Duodenal mucosa (tissue), 2 donors: ENCODE measurements around the gene KCNN1.
"Not testable (repeated sequence)": the region's sequence is repeated elsewhere in the genome, so short reads cannot be mapped to it uniquely, and the experiment has no call there.

Experiments used
- H3K27ac ChIP-seq: one replicate; pipeline ENCODE4 v1.7.0; 2013; ENCODE audit warnings: low read depth, low read length
- H3K27me3 ChIP-seq, 2 donors: one replicate each; pipeline ENCODE4 v1.7.0; 2013; ENCODE audit warnings: low read length in 2 of 2, control low read depth in 1 of 2; ENCODE audit not compliant: insufficient read depth in 2 of 2, control insufficient read depth in 1 of 2
- H3K36me3 ChIP-seq, 2 donors: one replicate each; pipeline ENCODE4 v1.7.0; 2013; ENCODE audit warnings: low read length in 2 of 2, control low read depth in 1 of 2; ENCODE audit not compliant: insufficient read depth in 2 of 2, control insufficient read depth in 1 of 2
- H3K4me1 ChIP-seq, 2 donors: one replicate each; pipeline ENCODE4 v1.7.0; 2013; ENCODE audit warnings: low read length in 2 of 2, control low read depth in 1 of 2; ENCODE audit not compliant: insufficient read depth in 2 of 2, control insufficient read depth in 1 of 2
- H3K4me3 ChIP-seq, 2 donors: one replicate each; pipeline ENCODE4 v1.7.0; 2013; ENCODE audit warnings: low read length in 2 of 2, low read depth in 1 of 2
- H3K9ac ChIP-seq, 2 donors: one replicate each; pipeline ENCODE4 v1.7.0; 2013; ENCODE audit warnings: low read length in 2 of 2, low read depth in 1 of 2
- H3K9me3 ChIP-seq, 2 donors: one replicate each; pipeline ENCODE4 v1.7.0; 2013; ENCODE audit warnings: low read length in 2 of 2, control low read depth in 1 of 2; ENCODE audit not compliant: control insufficient read depth in 1 of 2

Gene KCNN1

DNA sequence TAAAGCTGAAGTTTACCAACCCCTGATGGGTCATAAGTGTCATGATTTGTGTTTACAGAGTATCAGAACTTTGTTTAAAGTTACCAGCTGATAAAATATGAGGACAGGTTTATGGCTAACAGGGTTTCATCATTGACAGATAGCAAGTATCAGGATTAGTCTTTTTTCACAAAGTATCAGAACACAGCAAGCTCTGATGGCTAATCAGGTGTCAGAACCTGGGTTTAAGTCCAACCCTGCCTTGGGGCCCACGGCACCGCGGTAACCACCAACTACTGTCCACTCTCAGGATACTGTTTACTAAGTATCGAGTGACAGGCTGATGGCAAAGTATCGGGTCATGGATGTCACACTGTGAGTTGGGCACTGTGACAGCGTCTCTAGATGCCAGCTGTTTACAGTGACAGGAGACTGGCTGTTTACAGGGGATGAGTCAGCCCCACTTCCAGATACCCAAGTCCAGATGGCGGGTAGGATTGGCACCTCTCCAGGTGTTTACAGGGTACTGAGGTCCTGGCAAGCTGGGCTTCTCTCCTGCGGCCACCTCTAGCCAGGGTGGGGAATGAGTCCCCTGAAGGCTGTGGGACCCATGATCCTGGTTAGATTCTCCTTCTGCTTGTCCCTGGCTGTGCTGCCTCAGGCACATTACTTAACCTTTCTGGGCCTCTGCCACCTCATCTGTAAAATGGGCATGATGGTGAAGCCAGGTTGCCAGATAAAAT is 62.9 kb downstream of the KCNN1 start:
- no peaks in the 10 kb centered on the region for H3K9me3 ChIP-seq
- no peak overlapping the region for H3K4me3 ChIP-seq
- peak overlapping the region in 1 of 2 donors; percentile 33 for H3K9ac ChIP-seq
- H3K4me1 ChIP-seq, result peaks cover 6 to 7% of the 10 kb centered on the region in 2 donors
- no peak overlapping the region for H3K27ac ChIP-seq
- H3K36me3 ChIP-seq, result no peaks in the 10 kb centered on the region
- H3K27me3 ChIP-seq, result no peaks in the 10 kb centered on the region

DNA sequence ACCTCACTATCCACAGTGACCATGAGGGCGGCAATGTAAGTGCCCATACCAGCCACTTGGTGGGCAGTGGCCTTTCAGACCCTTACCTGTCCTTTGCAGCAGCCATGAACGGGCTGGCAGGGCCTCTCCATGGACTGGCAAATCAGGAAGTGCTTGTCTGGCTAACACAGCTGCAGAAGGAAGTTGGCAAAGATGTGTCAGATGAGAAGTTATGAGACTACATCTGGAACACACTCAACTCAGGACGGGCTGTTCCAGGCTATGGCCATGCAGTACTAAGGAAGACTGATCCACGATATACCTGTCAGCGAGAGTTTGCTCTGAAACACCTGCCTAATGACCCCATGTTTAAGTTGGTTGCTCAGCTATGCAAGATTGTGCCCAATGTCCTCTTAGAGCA is 64.5 kb downstream of the KCNN1 start:
- H3K27ac ChIP-seq, H3K27me3 ChIP-seq, H3K36me3 ChIP-seq, H3K4me1 ChIP-seq, H3K9me3 ChIP-seq, H3K4me3 ChIP-seq, H3K9ac ChIP-seq: not testable (repeated sequence)

DNA sequence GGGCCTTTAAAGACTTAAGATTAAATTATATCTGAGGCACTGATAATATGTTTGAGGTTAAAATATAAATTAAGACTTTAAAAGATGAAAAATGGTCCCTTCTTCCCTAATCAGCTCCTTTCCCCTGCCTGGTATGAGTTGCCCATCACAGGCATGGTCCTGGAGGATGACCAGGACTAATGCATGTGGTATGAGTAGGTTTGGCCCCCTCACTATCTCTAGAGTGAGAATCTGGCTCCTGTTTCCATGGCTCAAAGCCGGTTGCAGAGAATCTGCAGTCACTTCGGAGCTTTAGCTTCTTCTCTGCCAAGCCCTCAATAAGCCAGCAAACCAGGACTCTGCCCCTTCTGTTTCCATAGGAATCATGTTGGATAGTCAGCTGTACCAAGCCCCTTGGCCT is 65.2 kb downstream of the KCNN1 start:
- not testable (repeated sequence) for H3K27ac ChIP-seq, H3K9me3 ChIP-seq, H3K27me3 ChIP-seq, H3K4me3 ChIP-seq, H3K4me1 ChIP-seq, H3K36me3 ChIP-seq, H3K9ac ChIP-seq

DNA sequence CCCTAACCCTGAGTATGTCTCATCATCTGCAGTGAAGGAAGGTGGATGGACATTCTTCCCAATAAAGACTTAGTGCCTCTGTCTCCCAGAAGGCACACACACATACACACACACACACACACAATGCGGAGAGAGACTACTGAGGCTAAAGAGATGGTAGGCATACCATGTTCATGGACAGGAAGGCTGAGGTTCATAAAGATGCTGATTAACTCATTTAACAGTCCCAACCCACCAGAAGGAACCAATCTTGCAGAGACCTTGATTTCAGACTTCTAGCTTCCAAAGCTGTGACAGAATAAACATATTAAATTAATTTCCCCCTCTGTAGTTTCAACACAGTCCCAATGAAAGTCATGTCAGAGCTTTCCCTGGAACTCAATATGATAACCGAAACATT is 74.1 kb downstream of the KCNN1 start:
- Histone ChIP-seq H3K4me1 (peaks cover 8 to 16% of the 10 kb centered on the region in 2 donors), H3K9me3 (peaks cover 0 to 4% of the 10 kb centered on the region in 2 donors), H3K36me3 (no peaks in the 10 kb centered on the region), H3K27me3 (no peaks in the 10 kb centered on the region), H3K4me3 (no peak overlapping the region), H3K9ac (no peak overlapping the region), H3K27ac (no peak overlapping the region)

DNA sequence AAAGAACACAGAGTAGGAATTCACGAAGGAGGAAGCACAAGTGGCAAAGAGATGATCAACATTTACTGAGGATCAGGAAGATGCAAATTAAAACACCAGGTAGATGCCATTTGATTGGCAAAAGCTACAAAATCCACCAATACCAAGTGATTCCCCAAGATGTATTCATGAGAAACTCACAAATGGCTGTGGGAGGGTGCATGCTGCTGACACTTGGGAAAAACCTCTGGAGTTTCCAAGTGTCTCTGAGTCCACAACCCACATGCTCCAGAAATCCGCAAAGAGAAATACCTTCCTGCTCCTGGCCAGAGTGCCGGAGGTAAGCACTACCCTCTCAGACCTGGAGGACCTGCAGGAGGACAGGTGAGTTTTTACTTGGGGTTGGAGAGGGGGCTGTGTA is 76.8 kb downstream of the KCNN1 start:
- no peak overlapping the region for H3K27ac ChIP-seq
- peaks cover 0 to 4% of the 10 kb centered on the region in 2 donors for H3K9me3 ChIP-seq
- H3K4me1 ChIP-seq, result peaks cover 15 to 18% of the 10 kb centered on the region in 2 donors
- no peak overlapping the region for H3K4me3 ChIP-seq
- H3K36me3 ChIP-seq, result no peaks in the 10 kb centered on the region
- no peaks in the 10 kb centered on the region for H3K27me3 ChIP-seq
- H3K9ac ChIP-seq, result no peak overlapping the region

DNA sequence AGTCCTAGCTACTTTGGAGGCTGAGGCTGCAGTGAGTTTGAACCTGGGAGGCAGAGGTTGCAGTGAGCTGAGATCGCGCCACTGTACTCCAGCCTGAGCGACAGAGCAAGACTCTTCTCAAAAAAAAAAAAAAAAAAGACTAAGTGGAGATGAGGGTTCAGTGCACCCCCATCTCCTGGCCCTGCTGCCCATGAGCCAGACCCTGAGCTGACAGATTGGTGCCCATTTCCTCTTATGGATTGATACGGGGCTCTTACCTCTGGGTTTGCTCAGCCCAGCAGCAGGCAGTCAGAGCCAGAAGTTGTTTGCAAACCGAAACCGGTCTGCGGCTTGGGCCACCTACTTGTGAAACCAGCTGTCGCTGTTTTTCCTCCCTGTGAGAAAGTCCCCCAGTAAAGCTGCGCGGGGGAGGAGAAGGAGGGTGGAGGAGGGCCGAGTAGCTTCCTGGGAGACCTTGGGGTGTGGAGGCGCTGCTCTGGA is 78.0 kb downstream of the KCNN1 start:
- peak overlapping the region; percentile 55 to 62 for H3K4me3 ChIP-seq
- peak overlapping the region; percentile 5 to 31 for H3K9ac ChIP-seq

DNA sequence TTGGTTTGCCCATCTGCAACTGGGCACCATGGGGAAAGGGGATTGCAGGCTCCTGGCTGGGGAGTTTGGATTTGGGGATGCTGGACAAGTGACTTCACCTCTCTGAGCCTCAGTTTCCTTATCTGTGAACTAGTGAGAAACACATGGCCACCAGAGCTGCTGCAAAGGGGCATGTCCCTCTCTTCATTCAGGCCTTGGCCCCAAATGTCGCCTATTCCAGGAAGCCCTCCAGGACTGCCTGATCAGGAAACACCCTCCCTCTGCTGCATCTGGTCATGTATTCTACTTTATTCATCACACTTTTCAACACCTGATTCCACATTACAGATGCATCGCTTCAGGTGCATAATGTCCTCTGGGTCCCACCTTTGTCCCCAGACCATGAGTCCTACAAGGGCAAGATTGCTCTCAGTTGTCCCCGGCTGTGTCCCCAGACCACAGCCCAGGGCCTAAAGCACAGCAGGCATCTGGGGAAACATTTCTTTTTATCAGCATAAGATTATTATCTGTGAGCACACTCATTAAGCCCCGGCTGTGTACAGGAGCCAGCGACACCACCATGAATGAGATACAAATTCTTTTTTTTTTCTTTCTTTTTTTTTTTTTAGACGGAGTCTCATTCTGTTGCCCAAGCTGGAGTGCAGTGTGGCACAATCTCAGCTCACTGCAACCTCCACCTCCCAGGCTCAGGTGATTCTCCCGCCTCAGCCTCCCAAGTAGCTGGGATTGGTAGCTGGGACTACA is 78.6 kb downstream of the KCNN1 start:
- H3K27me3 ChIP-seq, result no peaks in the 10 kb centered on the region
- peaks cover 0 to 4% of the 10 kb centered on the region in 2 donors for H3K9me3 ChIP-seq
- no peak overlapping the region for H3K27ac ChIP-seq
- no peaks in the 10 kb centered on the region for H3K36me3 ChIP-seq
- H3K9ac ChIP-seq, result peak overlapping the region; percentile 5 to 31
- peak overlapping the region; percentile 55 to 62 for H3K4me3 ChIP-seq
- H3K4me1 ChIP-seq, result peaks cover 16 to 18% of the 10 kb centered on the region in 2 donors

More for the DNA sequence above, 78.0 kb downstream of the KCNN1 start:
- no peaks in the 10 kb centered on the region for H3K27me3 ChIP-seq
- H3K4me1 ChIP-seq, result peaks cover 16 to 18% of the 10 kb centered on the region in 2 donors
- peaks cover 0 to 4% of the 10 kb centered on the region in 2 donors for H3K9me3 ChIP-seq
- no peak overlapping the region for H3K27ac ChIP-seq
- no peaks in the 10 kb centered on the region for H3K36me3 ChIP-seq

DNA sequence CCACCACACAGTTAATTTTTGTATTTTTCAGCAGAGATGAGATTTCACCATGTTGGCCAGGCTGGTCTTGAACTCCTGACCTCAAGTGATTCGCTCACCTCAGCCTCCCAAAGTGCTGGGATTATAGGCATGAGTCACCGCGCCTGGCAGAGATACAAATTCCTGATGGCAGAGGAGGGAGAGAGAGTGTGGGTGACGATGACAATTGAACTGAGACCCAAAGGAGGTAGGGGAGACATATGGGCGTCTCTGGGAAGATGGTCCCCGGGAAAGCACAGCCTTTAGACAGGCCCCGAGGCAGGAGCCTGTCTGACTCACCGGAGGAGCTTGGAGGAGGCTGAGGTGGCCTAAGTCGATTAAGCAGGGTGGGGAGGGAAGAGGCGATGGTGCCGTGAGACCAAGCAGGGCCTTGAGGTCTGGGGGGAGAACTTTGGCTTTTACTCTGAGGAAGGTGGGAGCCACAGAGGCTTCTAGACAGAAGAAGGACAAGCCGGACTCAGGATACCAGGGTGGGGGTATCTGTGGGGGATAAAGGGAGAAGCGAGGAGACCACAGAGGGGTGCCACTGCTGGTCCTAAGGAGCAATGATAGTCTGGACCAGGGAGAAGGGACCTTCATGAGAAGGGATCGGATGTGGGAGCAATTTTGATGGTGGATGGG is 79.3 kb downstream of the KCNN1 start:
- no peak overlapping the region for H3K9ac ChIP-seq
- H3K36me3 ChIP-seq, result no peaks in the 10 kb centered on the region
- H3K9me3 ChIP-seq, result no peaks in the 10 kb centered on the region
- peaks cover 16 to 18% of the 10 kb centered on the region in 2 donors for H3K4me1 ChIP-seq
- H3K27ac ChIP-seq, result no peak overlapping the region
- H3K27me3 ChIP-seq, result no peaks in the 10 kb centered on the region
- H3K4me3 ChIP-seq, result no peak overlapping the region

DNA sequence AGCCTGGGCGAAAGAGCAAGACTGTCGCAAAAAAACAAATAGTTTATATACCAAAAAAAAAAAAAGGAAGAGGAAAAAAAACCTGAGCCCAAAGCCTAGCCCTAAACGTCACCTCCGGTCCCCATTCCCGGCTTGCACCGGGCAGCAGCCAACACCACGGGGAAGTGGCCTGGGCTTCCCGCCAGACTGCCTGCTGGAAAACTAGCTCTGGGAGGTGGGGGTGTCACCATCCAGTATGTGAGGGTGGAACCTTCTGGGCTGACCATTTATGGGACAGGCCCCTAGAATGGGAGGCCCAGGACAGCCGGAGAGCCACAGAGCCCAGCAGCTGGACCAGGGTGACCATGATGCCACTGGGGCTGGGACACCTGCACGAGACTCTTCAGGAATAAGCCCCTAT is 82.5 kb downstream of the KCNN1 start:
- Histone ChIP-seq H3K9me3 (no peaks in the 10 kb centered on the region), H3K27me3 (peaks cover 0 to 3% of the 10 kb centered on the region in 2 donors), H3K27ac (peak overlapping the region; percentile 20), H3K9ac (no peak overlapping the region), H3K4me1 (peaks cover 16% of the 10 kb centered on the region in 2 donors), H3K36me3 (no peaks in the 10 kb centered on the region), H3K4me3 (no peak overlapping the region)
